Duodenal mucosa (tissue), 2 donors: ENCODE results near the gene SLC16A1.

Experiments used
- H3K27ac ChIP-seq: one replicate; pipeline ENCODE4 v1.7.0; 2013; ENCODE audit warnings: low read depth, low read length
- H3K27me3 ChIP-seq, 2 donors: one replicate each; pipeline ENCODE4 v1.7.0; 2013; ENCODE audit warnings: low read length in 2 of 2, control low read depth in 1 of 2; ENCODE audit not compliant: insufficient read depth in 2 of 2, control insufficient read depth in 1 of 2
- H3K36me3 ChIP-seq, 2 donors: one replicate each; pipeline ENCODE4 v1.7.0; 2013; ENCODE audit warnings: low read length in 2 of 2, control low read depth in 1 of 2; ENCODE audit not compliant: insufficient read depth in 2 of 2, control insufficient read depth in 1 of 2
- H3K4me1 ChIP-seq, 2 donors: one replicate each; pipeline ENCODE4 v1.7.0; 2013; ENCODE audit warnings: low read length in 2 of 2, control low read depth in 1 of 2; ENCODE audit not compliant: insufficient read depth in 2 of 2, control insufficient read depth in 1 of 2
- H3K4me3 ChIP-seq, 2 donors: one replicate each; pipeline ENCODE4 v1.7.0; 2013; ENCODE audit warnings: low read length in 2 of 2, low read depth in 1 of 2
- H3K9ac ChIP-seq, 2 donors: one replicate each; pipeline ENCODE4 v1.7.0; 2013; ENCODE audit warnings: low read length in 2 of 2, low read depth in 1 of 2
- H3K9me3 ChIP-seq, 2 donors: one replicate each; pipeline ENCODE4 v1.7.0; 2013; ENCODE audit warnings: low read length in 2 of 2, control low read depth in 1 of 2; ENCODE audit not compliant: control insufficient read depth in 1 of 2

The SLC16A1 gene

DNA sequence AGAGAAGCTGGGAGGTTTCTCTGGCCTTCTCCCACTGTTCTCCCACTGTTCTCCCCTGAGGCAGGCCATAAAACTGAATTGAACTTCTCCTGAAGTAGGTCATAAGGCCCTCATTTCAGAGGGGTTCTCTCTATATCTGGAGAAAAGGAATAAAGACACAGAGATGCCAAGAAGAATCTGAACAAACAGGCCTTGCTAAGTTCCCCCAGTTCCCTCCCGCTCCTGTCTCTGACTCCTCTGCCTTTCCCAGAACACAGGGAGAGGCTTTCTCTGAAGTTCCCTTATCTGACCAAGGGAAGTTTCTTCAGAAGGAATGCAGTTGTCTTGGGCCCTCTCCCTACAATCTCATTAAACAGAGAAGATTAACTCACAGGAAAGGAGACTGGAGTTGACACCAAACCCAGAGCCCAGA, 83.4 kb downstream of the SLC16A1 start:
- Histone ChIP-seq H3K4me1 (peaks cover 20 to 22% of the 10 kb centered on the region in 2 donors), H3K27me3 (no peaks in the 10 kb centered on the region), H3K27ac (no peak overlapping the region), H3K36me3 (no peaks in the 10 kb centered on the region), H3K4me3 (no peak overlapping the region), H3K9ac (no peak overlapping the region), H3K9me3 (no peaks in the 10 kb centered on the region)

GRCh38 chr1:112870887-112871646, 84.9 kb downstream of the SLC16A1 start:
- Histone ChIP-seq H3K9me3 (no peaks in the 10 kb centered on the region), H3K27ac (no peak overlapping the region), H3K36me3 (no peaks in the 10 kb centered on the region), H3K9ac (no peak overlapping the region), H3K4me3 (no peak overlapping the region), H3K27me3 (no peaks in the 10 kb centered on the region), H3K4me1 (peaks cover 20 to 22% of the 10 kb centered on the region in 2 donors)

- H3K27ac ChIP-seq, result no peak overlapping the region
- H3K4me3 ChIP-seq, result no peak overlapping the region
- no peaks in the 10 kb centered on the region for H3K27me3 ChIP-seq
- no peaks in the 10 kb centered on the region for H3K9me3 ChIP-seq
- H3K9ac ChIP-seq, result no peak overlapping the region
- no peaks in the 10 kb centered on the region for H3K36me3 ChIP-seq
- peaks cover 20 to 22% of the 10 kb centered on the region in 2 donors for H3K4me1 ChIP-seq
These were observed 86.1 kb downstream of the SLC16A1 start for GRCh38 chr1:112869895-112870294.

- Histone ChIP-seq H3K9me3 (no peaks in the 10 kb centered on the region), H3K27me3 (no peaks in the 10 kb centered on the region), H3K9ac (no peak overlapping the region), H3K4me1 (peaks cover 20 to 22% of the 10 kb centered on the region in 2 donors), H3K4me3 (no peak overlapping the region), H3K27ac (no peak overlapping the region), H3K36me3 (no peaks in the 10 kb centered on the region)
These were observed 87.8 kb downstream of the SLC16A1 start for GRCh38 chr1:112868191-112868590.

GRCh38 chr1:112866981-112867380, 89.0 kb downstream of the SLC16A1 start:
- Histone ChIP-seq H3K4me1 (peaks cover 13 to 14% of the 10 kb centered on the region in 2 donors), H3K9me3 (no peaks in the 10 kb centered on the region), H3K27me3 (no peaks in the 10 kb centered on the region), H3K27ac (no peak overlapping the region), H3K36me3 (no peaks in the 10 kb centered on the region), H3K4me3 (no peak overlapping the region), H3K9ac (no peak overlapping the region)

DNA sequence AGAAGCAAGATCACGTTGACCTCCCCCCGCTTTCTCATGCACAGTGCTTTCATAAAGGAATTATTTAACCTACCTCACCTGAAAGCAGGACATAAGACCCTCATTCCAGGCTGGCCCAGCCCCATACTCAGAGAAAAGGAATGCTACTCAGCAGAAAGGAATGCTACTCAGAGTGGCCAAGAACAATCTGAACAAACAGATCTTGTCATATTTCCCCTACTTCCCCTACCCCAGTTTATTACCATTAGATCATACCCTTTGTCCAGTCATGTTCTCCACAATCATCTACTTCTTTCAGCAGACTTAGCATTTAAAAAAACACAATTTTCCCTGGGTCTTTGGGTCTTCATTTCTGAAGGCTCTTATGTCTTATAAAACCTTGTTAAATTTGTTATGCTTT, 89.8 kb downstream of the SLC16A1 start:
- peaks cover 7 to 8% of the 10 kb centered on the region in 2 donors for H3K4me1 ChIP-seq
- H3K27ac ChIP-seq, result no peak overlapping the region
- H3K9ac ChIP-seq, result no peak overlapping the region
- no peaks in the 10 kb centered on the region for H3K9me3 ChIP-seq
- no peaks in the 10 kb centered on the region for H3K27me3 ChIP-seq
- H3K4me3 ChIP-seq, result no peak overlapping the region
- no peaks in the 10 kb centered on the region for H3K36me3 ChIP-seq

DNA sequence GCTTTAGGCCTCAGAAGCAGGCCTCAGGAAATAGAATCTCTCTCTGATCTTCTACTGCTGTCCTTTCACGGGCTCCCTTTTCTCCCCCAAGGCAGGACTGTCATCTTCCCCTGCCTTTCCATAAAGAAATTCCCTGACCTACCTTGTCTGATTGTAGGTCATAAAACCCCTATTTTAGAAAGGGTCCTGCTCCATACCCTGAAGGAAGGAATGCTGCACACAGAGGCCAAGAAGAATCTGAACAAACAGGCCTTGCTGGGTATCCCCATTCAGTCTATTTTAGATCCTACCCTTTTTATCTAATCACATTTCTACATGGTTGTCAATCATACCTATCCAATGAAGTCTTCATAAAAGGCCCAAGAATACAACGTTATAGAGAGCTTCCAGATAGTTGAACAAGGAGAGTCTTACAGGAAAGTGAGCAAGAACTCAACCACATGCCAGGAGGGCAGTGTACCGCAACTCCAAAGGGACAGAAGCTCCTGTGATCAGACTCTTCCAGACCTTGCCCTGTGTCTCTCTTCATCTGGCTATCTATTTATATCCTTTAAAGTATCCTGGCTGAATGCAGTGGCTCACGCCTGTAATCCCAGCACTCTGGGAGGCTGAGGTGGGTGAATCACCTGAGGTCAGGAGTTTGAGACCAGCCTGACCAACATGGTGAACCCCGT, 93.1 kb downstream of the SLC16A1 start:
- H3K4me3 ChIP-seq, result no peak overlapping the region
- no peaks in the 10 kb centered on the region for H3K27me3 ChIP-seq
- no peaks in the 10 kb centered on the region for H3K36me3 ChIP-seq
- no peak overlapping the region for H3K9ac ChIP-seq
- H3K27ac ChIP-seq, result no peak overlapping the region
- H3K9me3 ChIP-seq, result no peaks in the 10 kb centered on the region
- no peaks in the 10 kb centered on the region for H3K4me1 ChIP-seq
